ENCODE measurements around the gene FANCC.

The FANCC gene

DNA sequence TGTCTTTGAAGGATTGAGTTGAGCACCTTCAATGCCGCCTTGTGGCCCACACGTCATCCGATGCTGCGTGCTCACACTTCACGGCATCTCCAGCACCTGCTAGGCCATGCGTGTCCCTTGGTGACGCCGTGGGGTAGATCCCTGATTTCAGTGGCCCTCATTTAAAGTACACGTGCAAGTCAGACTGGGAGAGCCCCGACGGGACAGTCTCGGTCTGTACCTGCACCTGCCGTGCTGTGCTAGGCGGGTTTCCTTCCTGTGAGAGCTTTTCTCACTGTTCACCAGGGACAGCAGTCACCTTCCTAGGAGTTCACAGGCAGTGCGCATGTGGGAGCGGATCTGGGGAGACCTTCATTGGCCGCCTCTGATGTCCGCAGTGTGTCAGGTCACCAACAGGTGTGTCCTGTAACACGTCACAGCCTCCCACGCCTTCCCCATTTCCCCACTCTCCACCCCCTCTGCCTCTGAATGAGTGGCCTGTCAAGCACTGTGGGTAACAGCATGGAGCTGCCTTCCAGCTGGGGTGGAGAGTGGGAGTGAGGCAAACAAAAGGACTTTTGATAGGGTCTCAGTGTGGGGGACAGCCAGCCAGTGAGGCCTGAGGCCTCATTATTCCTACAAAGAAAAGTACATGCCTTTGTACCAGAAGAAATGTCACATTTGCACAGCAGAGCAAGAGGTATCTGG, 236.4 kb downstream of the FANCC start:
- DNase-seq, result no peak

DNA sequence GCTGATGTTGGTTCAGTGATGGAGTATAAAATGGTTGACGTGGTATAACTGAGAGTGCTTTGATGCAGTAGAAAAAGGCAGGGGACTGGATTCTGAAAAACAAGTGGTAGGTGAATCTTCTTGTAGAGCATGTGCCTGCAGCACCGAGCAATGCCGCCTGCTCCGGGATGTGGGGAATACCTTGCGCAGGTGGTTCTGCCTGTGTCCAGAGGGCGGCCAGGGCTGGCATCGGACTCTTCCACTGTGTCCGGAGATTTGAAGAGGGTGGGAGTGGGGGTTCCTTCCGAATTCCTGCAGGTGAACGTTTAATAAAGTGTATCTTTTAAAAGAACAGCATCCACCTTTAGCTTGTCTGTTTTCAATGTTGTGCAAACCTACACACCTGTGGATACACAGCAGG, 238.0 kb downstream of the FANCC start:
- DNase-seq, result no peak

DNA sequence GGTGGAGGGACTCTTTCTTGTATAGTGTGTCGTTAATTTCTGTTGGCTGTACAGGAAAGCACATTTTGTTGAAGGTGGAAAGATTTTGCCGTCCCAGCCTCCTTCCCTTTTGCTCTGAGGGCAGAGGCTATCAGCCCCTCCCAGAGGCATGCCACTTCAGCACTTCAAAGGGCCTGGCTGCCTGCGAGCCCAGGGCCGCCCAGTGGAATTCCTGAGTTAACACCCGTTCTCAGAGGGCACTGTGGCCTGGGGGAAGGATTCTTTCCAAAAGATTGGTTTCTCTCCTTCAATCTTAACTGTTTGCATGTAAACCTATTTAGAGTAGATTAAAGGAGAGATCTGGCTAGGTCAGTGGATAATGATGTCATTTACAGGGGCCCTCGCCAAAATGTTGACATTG, 238.6 kb downstream of the FANCC start:
- DNase-seq, result no peak

DNA sequence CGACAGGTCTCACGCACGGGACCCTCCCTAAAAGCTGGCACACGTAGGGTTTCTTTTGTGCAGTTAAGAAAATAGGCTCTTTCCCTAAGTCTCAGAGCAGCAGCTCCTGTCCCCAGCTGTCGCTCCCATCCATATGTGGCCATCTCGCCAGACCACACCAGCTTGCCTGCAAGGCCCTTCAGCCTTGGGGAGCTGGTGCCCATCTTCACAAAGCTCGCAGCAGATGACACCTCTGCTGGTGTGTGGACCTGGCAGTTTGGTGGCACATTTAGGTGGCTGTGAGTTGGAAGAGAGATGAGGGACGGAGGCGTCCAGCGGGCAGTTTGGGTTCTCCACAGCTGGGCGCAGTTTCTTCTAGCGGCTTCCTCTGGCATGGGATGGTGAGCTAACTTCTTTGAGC, 239.0 kb downstream of the FANCC start:
- DNase-seq, result no peak

DNA sequence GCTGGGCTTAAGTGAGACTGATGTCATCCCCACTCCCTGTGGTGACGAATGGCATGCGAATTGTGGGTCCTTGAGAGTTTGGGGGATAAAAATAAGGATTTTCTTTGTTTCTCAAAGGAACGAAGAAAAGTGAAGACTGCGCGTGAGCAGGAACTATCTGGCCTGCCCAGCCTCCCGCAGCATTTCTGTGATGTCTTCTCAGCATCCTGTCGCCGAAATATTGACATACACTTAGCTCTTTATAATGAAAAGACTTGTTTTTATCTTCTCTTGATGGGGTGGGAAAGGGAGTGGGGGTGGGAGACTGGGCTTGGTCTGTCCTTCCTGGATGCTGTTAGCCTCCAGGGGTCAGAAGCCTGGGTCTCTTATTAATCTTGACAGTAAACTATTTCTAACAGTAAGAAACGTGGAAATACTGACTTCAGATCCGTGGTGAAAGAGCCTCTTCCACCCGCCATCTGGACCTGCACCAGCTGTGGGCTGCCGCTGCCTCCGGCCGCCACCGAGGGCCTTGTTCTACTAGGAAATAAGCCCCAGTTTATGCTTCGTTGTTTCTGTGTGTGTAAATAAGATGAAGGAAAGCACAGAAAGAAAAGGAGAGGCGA, 239.6 kb downstream of the FANCC start:
- DNase-seq, result no peak

DNA sequence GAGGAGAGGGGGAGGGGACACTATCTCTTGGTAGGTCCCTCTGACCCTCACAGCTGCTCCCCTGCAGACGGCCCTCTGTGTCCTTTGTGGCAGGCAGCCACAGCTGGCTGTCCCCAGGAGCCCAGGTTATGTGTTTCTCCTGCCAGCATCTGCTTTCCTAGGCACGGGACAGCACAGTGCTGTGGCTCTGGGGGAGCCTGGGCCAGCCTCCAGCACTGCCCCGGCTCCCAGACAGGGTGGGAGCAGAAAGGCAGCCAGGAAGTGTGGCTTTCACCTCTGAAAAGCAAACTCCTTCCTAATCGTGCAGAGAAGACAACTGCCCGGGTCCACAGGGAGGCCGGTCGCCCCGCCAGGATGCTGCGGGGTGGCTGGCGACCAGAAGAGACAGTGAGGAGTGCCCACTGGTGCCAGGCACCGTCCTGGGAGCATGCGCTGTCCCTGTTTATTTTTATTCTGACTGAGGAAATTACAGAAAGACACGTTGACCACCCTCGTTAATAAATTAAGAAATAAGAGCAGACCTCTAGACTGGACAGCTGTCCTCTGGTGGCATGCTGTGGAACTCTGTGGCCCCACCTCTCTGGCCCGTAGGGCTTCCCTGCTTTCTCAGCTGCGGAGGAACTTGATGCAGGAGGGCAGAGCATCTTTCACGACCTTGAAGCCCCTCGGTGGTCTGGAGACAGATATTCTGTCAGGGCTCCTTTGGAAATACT, 240.3 kb downstream of the FANCC start:
- DNase-seq, result no peak

DNA sequence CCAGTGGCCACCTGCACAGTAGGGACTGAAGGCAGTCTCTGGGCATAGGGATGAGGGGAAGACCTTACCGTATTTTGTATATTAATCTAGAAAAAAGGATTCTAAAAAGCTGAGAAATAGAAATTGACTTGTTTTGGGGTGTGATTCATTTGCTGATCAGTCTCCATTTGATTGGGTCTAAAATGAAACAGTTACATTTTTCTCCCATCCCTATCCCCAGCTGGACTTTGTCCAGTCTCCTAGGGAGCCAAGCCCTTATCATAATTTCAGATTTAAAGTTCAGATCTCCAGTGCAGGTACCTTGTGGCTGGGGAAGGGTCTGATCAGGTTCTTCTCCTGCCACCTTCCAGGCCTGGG, 240.8 kb downstream of the FANCC start:
- DNase-seq, result no peak

DNA sequence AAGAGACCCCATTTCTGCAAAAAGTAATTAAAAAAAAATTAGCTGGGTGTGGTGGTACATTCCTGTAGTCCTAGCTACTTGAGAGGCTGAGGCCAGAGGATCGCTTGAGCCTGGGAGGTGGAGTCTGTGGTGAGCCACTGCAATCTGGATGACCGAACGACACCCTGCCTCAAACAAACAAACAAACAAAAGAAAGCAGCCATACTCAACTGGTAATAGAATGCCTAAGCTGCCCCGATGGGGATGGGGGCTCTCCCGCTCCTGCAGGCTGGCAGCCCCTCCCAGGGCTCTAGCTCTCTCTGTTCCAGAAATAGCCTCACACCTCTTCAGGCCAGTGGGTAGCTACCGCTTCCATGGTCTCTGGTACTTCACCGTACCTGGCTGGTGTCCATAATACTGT, 241.8 kb downstream of the FANCC start:
- DNase-seq, result no peak

DNA sequence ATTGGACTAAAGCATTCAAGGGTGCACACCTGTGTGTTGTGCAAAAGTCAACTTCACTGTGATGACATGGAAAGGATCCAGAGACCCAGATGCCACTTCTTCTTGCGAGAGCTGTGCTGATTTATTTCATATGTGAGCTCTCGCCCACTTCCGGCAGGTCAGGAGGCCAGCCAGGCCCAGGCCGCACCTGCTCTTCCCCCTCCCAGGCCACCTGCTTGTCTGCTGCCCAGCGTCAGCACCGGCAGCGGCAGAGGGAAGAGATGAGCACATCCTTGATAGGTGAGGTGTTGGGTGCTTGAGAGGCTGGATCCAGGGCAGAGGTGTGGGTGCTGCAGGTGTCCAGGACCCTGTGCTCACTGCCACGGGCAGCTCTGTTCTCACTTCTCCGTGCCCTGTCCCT, 242.9 kb downstream of the FANCC start:
- DNase-seq, result no peak

DNA sequence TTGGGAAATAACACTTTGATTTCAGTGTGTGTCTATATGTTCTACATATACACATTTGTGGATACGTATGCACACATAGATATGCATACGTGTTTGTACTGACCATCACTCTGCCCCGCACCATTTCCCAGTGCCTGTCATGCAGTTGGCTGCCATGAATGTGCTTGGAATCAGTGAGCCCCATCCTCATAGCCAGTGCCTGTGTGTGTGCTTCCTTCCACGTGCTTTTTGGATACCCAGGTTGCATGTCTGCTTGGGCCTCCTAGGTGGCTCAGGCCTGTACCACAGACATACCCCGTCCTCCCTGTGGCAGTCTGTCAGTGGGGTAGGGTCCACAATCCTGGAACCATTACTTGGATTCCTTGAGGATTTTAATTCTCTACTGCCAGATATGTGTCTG, 243.6 kb downstream of the FANCC start:
- no peak for DNase-seq

DNA sequence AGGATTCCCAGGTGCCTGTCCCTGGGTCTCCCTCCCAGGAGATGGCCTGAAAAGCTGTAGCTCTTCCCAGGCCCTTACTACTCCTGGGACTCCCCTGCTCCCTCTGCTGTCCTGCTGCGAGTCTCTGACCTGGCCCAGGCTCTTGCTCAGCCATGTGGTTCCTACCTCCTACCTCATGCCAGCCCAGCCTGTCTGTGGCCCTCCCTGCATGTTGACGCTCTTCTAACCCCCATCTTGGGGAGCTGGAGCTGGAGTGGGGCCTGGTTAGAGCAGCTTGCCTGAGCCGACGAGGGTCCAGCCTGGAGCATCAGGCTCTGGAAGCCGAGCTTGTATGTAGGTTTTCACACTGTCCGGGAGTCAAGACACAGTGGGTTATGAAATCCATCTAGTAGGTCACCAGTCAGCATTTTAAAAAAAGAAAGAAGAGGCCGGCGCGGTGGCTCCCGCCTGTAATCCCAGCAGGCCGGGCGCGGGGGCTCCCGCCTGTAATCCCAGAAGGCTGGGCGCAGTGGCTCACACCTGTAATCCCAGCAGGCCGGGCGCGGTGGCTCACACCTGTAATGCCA, 244.4 kb downstream of the FANCC start:
- no peak for DNase-seq

DNA sequence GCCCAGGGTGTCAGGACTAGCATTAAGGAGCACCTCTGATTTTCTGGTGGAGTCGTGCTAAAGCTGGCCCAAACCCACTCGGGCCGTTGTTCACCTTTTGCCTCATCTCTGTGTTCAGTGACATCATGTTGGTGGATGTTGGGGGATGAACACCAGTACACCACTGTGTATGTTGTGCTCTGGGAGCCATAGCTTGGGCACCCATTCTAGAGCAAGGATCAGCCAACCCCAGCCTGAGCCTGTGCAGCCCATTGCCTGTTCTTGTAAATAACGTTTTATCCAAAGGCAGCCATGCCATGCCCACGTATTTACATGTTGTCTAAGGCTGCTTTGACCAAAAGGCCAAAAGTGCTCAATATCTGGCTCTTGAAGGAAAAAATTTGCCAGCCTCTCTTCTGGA, 245.6 kb downstream of the FANCC start:
- DNase-seq, result no peak

DNA sequence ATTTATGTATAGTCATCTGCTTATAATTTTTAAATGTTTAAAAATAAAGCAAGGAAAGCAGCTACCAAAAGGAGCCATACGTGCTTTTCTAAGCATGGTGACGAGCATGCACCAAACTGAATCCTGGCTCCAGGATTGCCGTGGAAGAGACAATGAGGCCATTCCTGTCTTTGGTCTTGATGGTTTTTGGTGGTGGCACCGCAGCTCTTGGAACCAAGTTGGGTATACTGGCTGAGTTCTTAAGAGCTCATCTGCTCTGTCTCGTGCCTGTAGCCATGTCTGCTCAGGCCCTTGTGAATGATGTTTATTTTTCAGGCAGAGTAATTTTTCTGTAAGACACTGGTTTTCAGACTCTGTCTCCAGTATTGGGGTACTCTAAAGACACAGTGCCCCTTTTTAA, 246.1 kb downstream of the FANCC start:
- no peak for DNase-seq

DNA sequence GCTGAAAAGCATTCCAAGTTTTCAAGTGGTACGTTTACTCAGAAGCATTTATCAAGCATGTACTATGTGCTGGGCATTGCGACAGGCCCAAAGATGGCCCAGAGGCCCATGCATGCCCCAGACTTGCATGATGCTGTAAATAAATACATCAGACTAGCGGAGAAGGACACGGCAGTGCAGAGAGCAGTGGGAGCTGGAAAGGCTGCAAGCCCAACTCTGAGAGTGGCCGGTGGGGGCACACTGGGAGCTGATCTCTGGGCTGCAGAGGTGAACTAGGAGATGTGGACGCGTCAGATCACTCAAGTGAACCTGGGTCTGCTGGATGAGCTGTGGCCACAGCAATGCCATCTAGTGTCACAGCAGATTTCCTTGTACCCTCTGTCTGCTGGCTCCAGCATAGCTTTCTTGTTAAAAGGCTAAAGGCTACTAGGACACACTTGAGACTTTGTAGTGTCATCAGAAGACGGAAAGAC, 246.9 kb downstream of the FANCC start:
- DNase-seq, result no peak

DNA sequence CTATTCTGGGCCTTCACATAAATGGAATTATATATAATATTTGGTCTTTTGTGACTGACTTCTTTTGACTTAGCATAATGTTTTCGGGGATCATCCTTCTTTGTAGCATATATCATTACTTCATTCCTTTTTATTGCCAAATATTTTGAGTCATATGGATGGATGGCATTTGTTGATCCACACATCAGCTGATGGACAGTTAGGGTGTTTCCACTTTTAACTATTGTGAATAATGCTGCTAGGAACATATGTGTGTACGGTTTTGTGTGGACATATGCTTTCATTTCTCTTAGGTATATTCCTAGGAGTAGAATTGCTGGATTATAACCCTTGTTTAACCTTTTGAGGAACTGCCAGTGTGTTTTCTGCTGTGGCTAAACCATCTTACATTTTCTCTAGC, 249.6 kb downstream of the FANCC start:
- DNase-seq, result no peak

DNA sequence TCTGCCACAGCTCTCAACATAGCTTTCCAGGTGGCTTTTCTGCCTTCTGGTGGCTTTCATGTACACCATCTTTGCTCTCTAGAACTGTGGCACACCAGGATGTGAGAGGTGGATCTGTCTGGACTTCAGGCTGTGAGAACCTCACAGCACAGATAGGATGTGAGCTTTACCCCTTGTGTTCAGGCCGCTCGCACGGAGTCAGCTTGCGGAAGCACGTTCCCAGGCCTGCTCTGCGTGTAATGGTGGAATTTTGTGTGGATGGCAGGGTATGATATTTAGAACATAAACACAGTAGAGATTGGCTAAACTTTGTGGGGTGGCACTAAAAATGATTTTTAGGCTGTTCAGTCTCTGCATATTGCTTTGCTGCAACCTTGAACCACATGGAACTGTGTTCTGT, 250.5 kb downstream of the FANCC start:
- DNase-seq, result no peak

DNA sequence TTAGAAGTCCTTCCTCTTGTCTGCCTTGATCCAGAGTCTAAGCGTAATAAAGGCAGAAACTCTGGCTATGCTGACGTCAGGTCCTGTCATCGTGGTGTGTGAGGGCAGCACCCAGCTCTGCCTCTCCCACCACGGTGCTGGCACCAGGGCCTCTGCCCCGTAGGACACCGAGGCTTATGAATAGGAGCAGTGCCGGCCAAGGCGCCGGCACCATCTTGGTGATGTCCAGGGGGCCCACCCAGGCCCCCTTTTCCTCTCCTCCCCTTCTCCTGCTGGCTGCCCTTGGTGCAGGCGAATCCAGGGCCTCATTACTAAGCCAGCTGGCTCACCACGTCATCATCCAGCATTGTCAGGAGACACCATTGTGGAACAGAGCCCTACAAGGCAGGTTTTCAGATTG, 252.3 kb downstream of the FANCC start:
- no peak for DNase-seq

DNA sequence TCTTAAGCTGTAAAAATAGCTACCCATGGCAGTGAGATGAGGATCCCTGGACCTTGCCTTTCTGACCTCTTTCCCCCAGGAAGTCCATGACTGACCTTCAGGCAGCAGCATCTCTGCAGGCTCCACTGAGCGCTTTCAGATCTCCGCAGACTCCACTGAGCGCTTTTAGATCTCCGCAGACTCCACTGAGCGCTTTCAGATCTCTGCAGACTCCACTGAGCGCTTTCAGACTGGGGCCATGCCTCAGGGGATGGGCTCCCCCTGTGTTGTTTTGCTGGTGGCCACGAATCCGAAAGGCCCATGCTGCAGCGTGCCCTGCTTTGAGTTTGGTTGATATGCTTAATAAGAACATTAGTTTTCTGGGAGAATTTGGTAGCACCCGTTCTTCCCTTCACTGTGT, 254.2 kb downstream of the FANCC start:
- DNase-seq, result no peak

DNA sequence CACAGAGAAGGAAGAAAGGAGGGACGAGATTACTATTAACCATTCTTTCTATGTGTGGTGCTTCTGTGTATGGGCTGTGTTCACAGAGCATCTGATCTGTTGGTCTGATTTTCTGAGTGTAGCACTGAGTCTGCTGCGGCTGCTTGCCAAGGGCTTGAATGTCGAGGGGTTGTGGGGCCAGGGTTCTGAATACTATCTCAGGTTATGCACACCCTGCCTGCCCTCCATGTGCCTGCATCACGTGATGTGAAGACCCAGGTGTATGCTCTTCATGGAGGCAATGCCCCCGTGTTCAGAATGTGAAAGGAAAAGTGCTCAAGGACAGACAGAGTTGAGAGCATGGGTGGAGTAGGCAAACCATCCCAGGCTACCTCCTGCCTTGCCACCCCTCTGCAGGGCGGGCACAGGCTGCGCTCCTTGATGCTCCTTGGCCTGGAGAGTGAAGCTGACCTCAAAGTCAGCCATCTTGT, 254.9 kb downstream of the FANCC start:
- no peak for DNase-seq

DNA sequence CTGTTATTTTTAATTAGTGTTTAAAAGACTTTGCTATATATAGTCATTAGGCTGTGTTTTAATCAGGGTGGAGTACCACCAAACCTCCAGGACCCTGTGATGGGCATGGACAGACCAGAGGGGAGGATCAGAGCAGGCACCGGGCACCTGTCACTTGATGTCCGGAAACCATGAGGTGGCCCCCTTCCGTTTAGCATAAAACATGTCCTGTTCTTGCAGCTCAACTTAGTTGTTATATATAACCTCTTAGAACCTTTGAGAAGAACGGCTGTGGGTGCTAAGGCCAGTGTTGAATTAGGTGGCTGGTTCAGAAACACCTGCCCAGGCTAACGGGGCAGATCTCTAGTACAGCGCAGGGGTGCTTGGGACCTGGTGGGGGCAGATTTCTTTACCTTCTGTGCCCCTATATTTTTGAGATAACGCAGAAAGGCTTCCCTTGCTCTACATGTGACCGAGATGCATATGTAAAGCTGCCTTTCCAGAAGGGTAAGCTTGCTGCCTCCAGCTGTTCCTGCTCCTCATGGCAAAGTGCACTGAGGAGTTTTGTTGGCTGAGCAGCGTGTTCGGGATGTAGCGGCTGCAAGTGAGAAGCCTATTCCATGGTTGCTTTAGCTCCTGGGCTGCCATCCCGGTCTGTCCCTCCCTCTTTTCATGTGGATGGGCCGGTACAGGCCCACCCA, 255.5 kb downstream of the FANCC start:
- no peak for DNase-seq

DNA sequence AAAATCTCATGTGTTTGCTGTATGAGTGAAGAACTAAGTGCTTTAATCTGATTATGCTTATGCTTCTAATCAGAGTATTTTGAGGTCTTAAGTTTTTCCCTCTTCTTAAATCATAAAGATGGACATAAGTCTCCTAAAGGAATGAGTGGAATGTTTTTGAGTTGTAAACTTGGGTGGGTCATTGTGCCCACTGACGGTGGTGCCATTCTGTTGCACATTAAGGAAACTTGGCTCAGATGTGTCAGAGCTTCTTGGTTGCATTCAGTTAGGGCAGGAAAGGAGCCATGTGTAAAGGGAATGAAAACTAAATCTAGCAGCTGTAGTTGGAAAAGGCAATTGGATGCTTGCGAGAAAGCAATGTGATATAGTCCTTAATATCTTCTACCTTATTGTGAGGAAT, 256.6 kb downstream of the FANCC start:
- DNase-seq, result no peak

DNA sequence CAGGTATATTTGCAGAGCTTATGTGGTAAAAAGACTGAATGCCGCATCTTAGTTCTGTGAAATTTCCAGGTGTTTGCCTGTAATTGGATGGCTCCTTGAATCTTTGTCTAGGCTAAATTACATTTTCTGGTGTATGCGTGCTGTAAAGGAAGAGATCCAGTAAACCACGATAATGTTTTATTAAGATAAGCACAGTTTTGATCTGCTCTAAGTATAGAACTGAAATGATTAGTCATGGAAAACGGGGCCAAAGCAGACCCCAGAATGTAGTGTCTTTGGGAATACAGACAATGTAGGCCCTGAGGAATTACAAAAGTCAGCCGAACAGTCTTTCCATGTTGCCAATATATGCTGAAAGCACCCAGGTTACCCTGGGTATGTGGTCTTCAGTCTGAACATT, 257.3 kb downstream of the FANCC start:
- no peak for DNase-seq

DNA sequence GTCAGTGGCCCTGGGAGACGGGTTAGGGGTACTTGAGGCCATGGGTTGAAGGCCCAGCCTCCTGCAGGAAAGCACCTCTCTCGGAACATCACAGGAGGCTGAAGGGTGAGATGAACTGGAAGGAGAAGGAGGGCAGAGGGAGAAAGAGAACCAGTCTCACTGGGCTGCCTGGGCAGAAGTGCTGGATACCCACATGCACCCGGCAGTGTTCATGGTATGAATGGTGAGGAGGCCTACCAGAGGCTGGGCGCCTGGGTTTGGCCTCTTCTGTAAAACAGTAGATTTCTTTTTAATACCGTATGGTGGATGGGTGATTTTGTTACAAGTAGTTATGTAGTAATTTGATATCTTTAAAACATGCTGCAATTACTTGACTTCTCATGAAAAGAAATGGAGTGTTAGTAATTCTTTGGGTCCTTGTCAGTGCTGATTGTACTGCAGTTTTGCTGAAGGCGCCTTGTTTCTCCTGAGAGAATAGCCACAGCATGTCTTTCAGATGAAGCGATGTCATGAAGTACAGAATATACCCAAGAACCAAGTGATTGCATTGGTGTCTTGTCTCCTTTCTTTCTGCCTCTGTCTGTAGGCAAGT, 258.6 kb downstream of the FANCC start:
- DNase-seq, result no peak

Data from activated naive CD4-positive, alpha-beta T cell (primary cell).